Stomach smooth muscle (tissue), 2 donors: ENCODE results near the gene LMNTD1.
"Not testable (repeated sequence)": the region's sequence is repeated elsewhere in the genome, so short reads cannot be mapped to it uniquely, and the experiment has no call there.

ENCODE experiments used
- H3K27ac ChIP-seq: one replicate; pipeline ENCODE4 v1.7.0; 2013; ENCODE audit warnings: mild to moderate bottlenecking, low read length, inconsistent platforms
- H3K27me3 ChIP-seq, 2 donors: one replicate each; pipeline ENCODE4 v1.7.0; 2013; ENCODE audit warnings: low read length in 2 of 2; ENCODE audit not compliant: insufficient read depth in 2 of 2, control insufficient read depth in 1 of 2
- H3K36me3 ChIP-seq, 2 donors: one replicate each; pipeline ENCODE4 v1.7.0; 2013; ENCODE audit warnings: low read length in 2 of 2; ENCODE audit not compliant: control insufficient read depth in 2 of 2, insufficient read depth in 2 of 2
- H3K4me1 ChIP-seq: one replicate; pipeline ENCODE4 v1.7.0; 2013; ENCODE audit warnings: low read length; ENCODE audit not compliant: control insufficient read depth, insufficient read depth
- H3K4me3 ChIP-seq, 2 donors: one replicate each; pipeline ENCODE4 v1.7.0; 2013; ENCODE audit warnings: low read length in 2 of 2
- H3K9ac ChIP-seq, 2 donors: one replicate each; pipeline ENCODE4 v1.7.0; 2013; ENCODE audit warnings: low read length in 2 of 2, mild to moderate bottlenecking in 1 of 2
- H3K9me3 ChIP-seq, 2 donors: one replicate each; pipeline ENCODE4 v1.7.0; 2013; ENCODE audit warnings: low read length in 2 of 2; ENCODE audit not compliant: control insufficient read depth in 2 of 2
- donor health status: healthy.
- donor health status: Pancreatic carcinoma.

The LMNTD1 gene

GRCh38 chr12:25433581-25434325 lies 119.3 kb downstream of the LMNTD1 start:
- Histone ChIP-seq H3K4me1 (peaks cover 2% of the 10 kb centered on the region), H3K27ac (no peak overlapping the region), H3K27me3 (no peaks in the 10 kb centered on the region), H3K4me3 (no peak overlapping the region), H3K9me3 (peaks cover 0 to 2% of the 10 kb centered on the region in 2 donors), H3K9ac (no peak overlapping the region), H3K36me3 (no peaks in the 10 kb centered on the region)

- H3K9me3 ChIP-seq = peaks cover 0 to 2% of the 10 kb centered on the region in 2 donors
- no peak overlapping the region for H3K27ac ChIP-seq
- no peak overlapping the region for H3K4me3 ChIP-seq
- no peak overlapping the region for H3K9ac ChIP-seq
- H3K27me3 ChIP-seq = no peaks in the 10 kb centered on the region
- H3K36me3 ChIP-seq = no peaks in the 10 kb centered on the region
- H3K4me1 ChIP-seq = peaks cover 2% of the 10 kb centered on the region
Observed at GRCh38 chr12:25433024-25433423, 120.1 kb downstream of the LMNTD1 start.

- Histone ChIP-seq H3K4me1 (no peaks in the 10 kb centered on the region), H3K36me3 (no peaks in the 10 kb centered on the region), H3K9me3 (peaks cover 0 to 2% of the 10 kb centered on the region in 2 donors), H3K9ac (no peak overlapping the region), H3K27me3 (no peaks in the 10 kb centered on the region), H3K27ac (no peak overlapping the region), H3K4me3 (no peak overlapping the region)
Observed at GRCh38 chr12:25427337-25428249, 125.5 kb downstream of the LMNTD1 start.

- not testable (repeated sequence) for H3K27ac ChIP-seq, H3K4me3 ChIP-seq, H3K36me3 ChIP-seq, H3K4me1 ChIP-seq, H3K27me3 ChIP-seq, H3K9me3 ChIP-seq, H3K9ac ChIP-seq
Observed at GRCh38 chr12:25426821-25427220, 126.3 kb downstream of the LMNTD1 start.
